Measurements from ENCODE around the gene PPP6R1.
A peak's percentile ranks its signal among the peaks of the same experiment; 100 is the strongest.
"Not testable (repeated sequence)": the region's sequence is repeated elsewhere in the genome, so short reads cannot be mapped to it uniquely, and the experiment has no call there.

The PPP6R1 gene

GRCh38 chr19:55224038-55224665, 34.7 kb downstream of the PPP6R1 start:
- no peak for DNase-seq

GRCh38 chr19:55223291-55224037, 35.4 kb downstream of the PPP6R1 start:
- no peak for DNase-seq

GRCh38 chr19:55220525-55220924, 38.3 kb downstream of the PPP6R1 start:
- DNase-seq: no peak

- peak; percentile 80 for DNase-seq
Observed at GRCh38 chr19:55216461-55217198, 42.2 kb downstream of the PPP6R1 start.

- no peak for DNase-seq
Observed at GRCh38 chr19:55213547-55213946, 45.3 kb downstream of the PPP6R1 start.

- peak; percentile 76 for DNase-seq
Observed at GRCh38 chr19:55212447-55212846, 46.4 kb downstream of the PPP6R1 start.

- DNase-seq: no peak
Observed at GRCh38 chr19:55209693-55210472, 48.9 kb downstream of the PPP6R1 start.

- DNase-seq: no peak
Observed at GRCh38 chr19:55208880-55209692, 49.7 kb downstream of the PPP6R1 start, which contains the start of gene PTPRH. Gene PTPRH (minus strand): TSS chr19:55209501. CDS start chr19:55209433, 68 bp downstream.

- DNase-seq: peak; percentile 76
Observed at GRCh38 chr19:55206664-55207500, 51.9 kb downstream of the PPP6R1 start.

GRCh38 chr19:55202199-55202598, 56.6 kb downstream of the PPP6R1 start:
- DNase-seq: not testable (repeated sequence)

- DNase-seq: no peak
Observed at GRCh38 chr19:55199620-55200204, 59.1 kb downstream of the PPP6R1 start.

GRCh38 chr19:55198651-55199050, 60.2 kb downstream of the PPP6R1 start:
- DNase-seq: no peak

GRCh38 chr19:55197528-55197927, 61.3 kb downstream of the PPP6R1 start:
- DNase-seq: no peak

GRCh38 chr19:55196803-55197202, 62.0 kb downstream of the PPP6R1 start:
- DNase-seq: no peak

- no peak for DNase-seq
Observed at GRCh38 chr19:55193481-55193880, 65.3 kb downstream of the PPP6R1 start.

GRCh38 chr19:55189403-55189835, 69.4 kb downstream of the PPP6R1 start:
- no peak for DNase-seq

- no peak for DNase-seq
Observed at GRCh38 chr19:55188625-55189024, 70.2 kb downstream of the PPP6R1 start.

- no peak for DNase-seq
Observed at GRCh38 chr19:55186080-55186479, 72.7 kb downstream of the PPP6R1 start.

- no peak for DNase-seq
Observed at GRCh38 chr19:55181740-55182139, 77.1 kb downstream of the PPP6R1 start.

All from activated CD4-positive, alpha-beta T cell treated with anti-CD3 and anti-CD28 coated beads for 48 hours (primary cell).